ENCODE measurements around the gene MTMR6.

MTMR6 gene

GRCh38 chr13:25203127-25203740 is 84.1 kb downstream of the MTMR6 start:
- in situ Hi-C loops (cut with HindIII; ENCODE audit: low sequenced_read_pairs), result no loop called here
- no peak for TF ChIP-seq CTCF (IDR thresholded peaks at IDR 0.05; ENCODE audit: low read depth, low read length)
- DNase-seq (ENCODE audit: low read depth, low spot score), result no peak
- no peak overlapping the region for H3K4me3 ChIP-seq (ENCODE audit: low read depth, low read length)

- no peak for TF ChIP-seq CTCF (IDR thresholded peaks at IDR 0.05; ENCODE audit: low read depth, low read length)
- DNase-seq (ENCODE audit: low read depth, low spot score), result no peak
- in situ Hi-C loops (cut with HindIII; ENCODE audit: low sequenced_read_pairs), result no loop called here
- no peak overlapping the region for H3K4me3 ChIP-seq (ENCODE audit: low read depth, low read length)
These were observed 86.5 kb downstream of the MTMR6 start for GRCh38 chr13:25200783-25201182.

DNA sequence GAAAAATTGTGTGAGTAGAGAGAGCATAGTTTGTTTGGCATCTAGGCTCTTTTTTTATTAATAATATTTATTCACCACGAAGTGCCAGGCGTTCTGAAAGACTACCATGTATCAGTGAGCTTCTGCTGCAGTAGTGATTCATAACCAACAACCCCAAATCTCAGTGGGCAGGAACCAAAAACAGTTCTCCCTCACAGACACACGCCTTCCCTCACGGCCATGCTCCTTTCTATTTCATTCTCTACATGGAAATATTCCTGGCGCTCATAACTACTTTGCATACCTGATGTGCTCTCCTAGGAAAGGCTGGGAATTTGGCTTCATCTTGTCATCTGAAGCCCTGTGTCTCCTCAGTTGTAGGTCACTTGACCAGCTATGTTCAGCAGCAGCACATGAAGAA is 88.6 kb downstream of the MTMR6 start:
- no peak for DNase-seq (ENCODE audit: low read depth, low spot score)
- TF ChIP-seq CTCF (IDR thresholded peaks at IDR 0.05; ENCODE audit: low read depth, low read length), result no peak
- in situ Hi-C loops (cut with HindIII; ENCODE audit: low sequenced_read_pairs), result no loop called here
- no peak overlapping the region for H3K4me3 ChIP-seq (ENCODE audit: low read depth, low read length)

DNA sequence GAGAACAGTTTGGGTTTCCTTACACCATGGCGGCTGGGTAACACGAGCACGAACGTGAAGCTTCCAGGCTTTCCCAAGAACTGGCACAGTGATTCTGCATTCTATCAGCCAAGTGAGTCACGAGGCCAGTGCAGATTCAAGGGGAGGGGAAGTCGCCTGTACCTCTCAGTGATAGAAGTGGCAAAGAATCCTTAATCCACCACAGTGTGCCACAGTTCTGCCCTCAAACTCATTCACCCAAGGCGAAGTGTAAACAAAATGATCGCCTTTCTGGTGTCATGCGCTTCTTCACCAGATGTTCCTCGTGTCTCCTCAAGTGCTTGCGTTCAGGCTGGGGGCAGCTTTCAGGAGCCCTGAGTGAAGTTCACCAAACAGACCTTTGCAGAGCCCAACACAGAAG is 90.3 kb downstream of the MTMR6 start:
- no peak for TF ChIP-seq CTCF (IDR thresholded peaks at IDR 0.05; ENCODE audit: low read depth, low read length)
- no peak for DNase-seq (ENCODE audit: low read depth, low spot score)
- in situ Hi-C loops (cut with HindIII; ENCODE audit: low sequenced_read_pairs), result no loop called here
- no peak overlapping the region for H3K4me3 ChIP-seq (ENCODE audit: low read depth, low read length)
